K562 (cell line): Measurements from ENCODE around the gene CARD14. TPM values are rescaled to one million over a fixed set of nuclear protein-coding genes. Genes with fewer than 3 reads are reported as not detected.
A peak's percentile ranks its signal among the peaks of the same experiment; 100 is the strongest.

Source experiments
- FOXK2 ChIP-seq, 2 experiments: fragments of 450-650 bp; IDR thresholded peaks in 1 of 2; conservative IDR thresholded peaks in 1 of 2; 2 replicates each; pipeline ENCODE4 v1.6.1; 2016; ENCODE audit warnings: low read depth in 2 of 2, mild to moderate bottlenecking in 1 of 2
- NUFIP1 ChIP-seq: fragments of 450-650 bp; IDR thresholded peaks from 2 replicates; pipeline ENCODE4 v1.6.1; 2018; ENCODE audit not compliant: partially characterized antibody
- POLR2B ChIP-seq: fragments of 450-650 bp; IDR thresholded peaks from 2 replicates; pipeline ENCODE4 v1.6.1; 2018; ENCODE audit warnings: low read depth; ENCODE audit not compliant: partially characterized antibody
- RBM25 ChIP-seq: fragments of 200-400 bp; formaldehyde crosslinking; IDR thresholded peaks from 2 replicates; pipeline ENCODE4 v1.6.1; 2018; ENCODE audit warnings: low read length, low read depth, moderate library complexity; ENCODE audit not compliant: severe bottlenecking
- SMAD4 ChIP-seq: fragments of 250-450 bp; sonication (Bioruptor Pico); conservative IDR thresholded peaks from 2 replicates; pipeline ENCODE4 v1.8.0; 2021; ENCODE audit warnings: inconsistent platforms, mild to moderate bottlenecking, moderate library complexity
- STAT5B ChIP-seq: fragments of 250-450 bp; sonication (Bioruptor Pico); IDR thresholded peaks from 2 replicates; pipeline ENCODE4 v1.8.0; 2021; ENCODE audit warnings: mild to moderate bottlenecking, inconsistent platforms
- ZNF311 ChIP-seq: fragments of 250-450 bp; sonication (Bioruptor Pico); IDR thresholded peaks from 2 replicates; pipeline ENCODE4 v1.4.0; 2020; ENCODE audit warnings: mild to moderate bottlenecking, moderate library complexity
- ZNF79 ChIP-seq: fragments of 250-450 bp; sonication (Bioruptor Pico); IDR thresholded peaks from 2 replicates; pipeline ENCODE4 v1.4.0; 2020; ENCODE audit warnings: low read depth, mild to moderate bottlenecking, moderate library complexity
- ZNF830 ChIP-seq: fragments of 250-450 bp; sonication (Bioruptor Pico); IDR thresholded peaks from 2 replicates; pipeline ENCODE4 v1.5.0; 2021; ENCODE audit warnings: mild to moderate bottlenecking
- polyA plus RNA-seq, 8 experiments: library from polyadenylated mRNA; depleted of rRNA in 4 of 8; stranded (reverse) in 5 of 8; unstranded in 3 of 8; fragments of >200 nt; fragmentation: Nextera tagmentation in 2 of 8; fragmentation: Illumina TruSeq in 1 of 8; extraction: Ambion mirVana in 2 of 8; extraction: Trizol in 1 of 8; gene quantifications; 2 replicates each; pipeline versions ENCODE4 v1.2.1 to v1.2.3, GENCODE V29; 2011 to 2014; ENCODE audit warnings: inconsistent platforms in 1 of 8, missing spikeins in 1 of 8
- total RNA-seq, 7 experiments: library from RNA; depleted of rRNA in 6 of 7; stranded (reverse); fragments of >200 nt in 6 of 7; fragmentation: Illumina TruSeq in 2 of 7; extraction: Trizol in 2 of 7; gene quantifications; 2 replicates each; pipeline versions ENCODE4 v1.2.1 to v1.2.3, GENCODE V29; 2011 to 2021; ENCODE audit warnings: low replicate concordance in 1 of 7
- TF ChIP-seq, protein P1 (sequence below): sonication (generic); formaldehyde crosslinking; IDR thresholded peaks from 2 replicates; pipeline ENCODE4 v1.8.0; 2023; ENCODE audit warnings: missing genetic modification reagents, mild to moderate bottlenecking, borderline replicate concordance
- TF ChIP-seq, protein P2 (sequence below): fragments of 450-650 bp; formaldehyde crosslinking; conservative IDR thresholded peaks from 2 replicates; pipeline ENCODE4 v1.4.0; 2022; ENCODE audit warnings: mild to moderate bottlenecking, missing genetic modification characterization
- TF ChIP-seq, protein P3 (sequence below): sonication (generic); formaldehyde crosslinking; IDR thresholded peaks from 2 replicates; pipeline ENCODE4 v1.8.0; 2022; ENCODE audit warnings: mild to moderate bottlenecking, missing genetic modification reagents
- TF ChIP-seq, protein P4 (sequence below), 3 experiments: fragments of 200-800 bp in 1 of 3; fragments of 250-450 bp in 1 of 3; fragments of 450-650 bp in 1 of 3; sonication (Bioruptor Pico) in 1 of 3; sonication (Bioruptor generic) in 1 of 3; formaldehyde crosslinking in 1 of 3; IDR thresholded peaks; 2 replicates each; pipeline versions ENCODE4 v1.6.1 to v1.8.0; 2016 to 2022; ENCODE audit warnings: mild to moderate bottlenecking in 2 of 3, missing genetic modification characterization in 2 of 3, missing compliant biosample characterization in 1 of 3, moderate library complexity in 1 of 3

CARD14 gene
- total and polyA plus RNA-seq, 9 of the 15 experiments (the other 6 are each of a cell fraction or from before 2014, with no cell fraction given), result not detected

DNA sequence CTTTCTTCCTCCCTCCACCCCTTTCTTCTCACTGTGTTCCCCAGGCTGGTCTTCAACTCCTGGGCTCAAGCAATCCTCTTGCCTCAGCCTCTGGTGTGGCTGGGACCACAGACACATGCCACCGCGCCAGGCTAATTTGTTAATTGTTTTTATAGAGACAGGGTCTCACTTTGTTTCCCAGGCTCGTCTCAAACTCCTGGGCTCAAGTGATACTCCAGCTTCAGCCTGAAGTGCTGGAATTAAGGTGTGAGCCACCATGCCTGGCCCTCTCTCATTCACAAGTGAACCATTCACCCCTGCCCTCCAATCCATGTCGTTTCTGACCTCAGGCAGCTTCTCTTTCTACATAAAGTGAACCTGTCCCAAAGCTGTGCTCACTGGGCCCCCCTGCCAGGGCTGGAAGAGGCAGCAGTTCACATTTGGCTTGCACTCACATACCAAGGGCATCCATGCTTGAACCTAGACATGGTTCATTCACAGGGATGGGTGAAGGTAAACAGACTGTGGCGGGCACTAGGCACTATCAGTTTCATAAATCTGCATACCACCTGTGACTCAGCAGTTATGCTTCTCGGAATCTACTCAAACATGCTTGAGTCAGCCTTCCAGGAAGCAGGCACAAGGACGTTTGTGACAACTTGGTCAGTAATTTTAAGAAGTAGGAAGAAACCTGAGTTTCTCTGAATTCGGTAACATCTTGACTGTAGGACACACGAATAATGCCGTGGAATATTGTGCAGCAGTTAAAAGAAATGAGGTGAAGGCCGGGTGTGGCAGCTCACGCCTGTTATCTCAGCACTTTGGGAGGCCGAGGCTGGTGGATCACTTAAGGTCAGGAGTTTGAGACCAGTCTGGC is 84.8 kb downstream of the CARD14 start (continued):
- TF ChIP-seq, protein P1, sequence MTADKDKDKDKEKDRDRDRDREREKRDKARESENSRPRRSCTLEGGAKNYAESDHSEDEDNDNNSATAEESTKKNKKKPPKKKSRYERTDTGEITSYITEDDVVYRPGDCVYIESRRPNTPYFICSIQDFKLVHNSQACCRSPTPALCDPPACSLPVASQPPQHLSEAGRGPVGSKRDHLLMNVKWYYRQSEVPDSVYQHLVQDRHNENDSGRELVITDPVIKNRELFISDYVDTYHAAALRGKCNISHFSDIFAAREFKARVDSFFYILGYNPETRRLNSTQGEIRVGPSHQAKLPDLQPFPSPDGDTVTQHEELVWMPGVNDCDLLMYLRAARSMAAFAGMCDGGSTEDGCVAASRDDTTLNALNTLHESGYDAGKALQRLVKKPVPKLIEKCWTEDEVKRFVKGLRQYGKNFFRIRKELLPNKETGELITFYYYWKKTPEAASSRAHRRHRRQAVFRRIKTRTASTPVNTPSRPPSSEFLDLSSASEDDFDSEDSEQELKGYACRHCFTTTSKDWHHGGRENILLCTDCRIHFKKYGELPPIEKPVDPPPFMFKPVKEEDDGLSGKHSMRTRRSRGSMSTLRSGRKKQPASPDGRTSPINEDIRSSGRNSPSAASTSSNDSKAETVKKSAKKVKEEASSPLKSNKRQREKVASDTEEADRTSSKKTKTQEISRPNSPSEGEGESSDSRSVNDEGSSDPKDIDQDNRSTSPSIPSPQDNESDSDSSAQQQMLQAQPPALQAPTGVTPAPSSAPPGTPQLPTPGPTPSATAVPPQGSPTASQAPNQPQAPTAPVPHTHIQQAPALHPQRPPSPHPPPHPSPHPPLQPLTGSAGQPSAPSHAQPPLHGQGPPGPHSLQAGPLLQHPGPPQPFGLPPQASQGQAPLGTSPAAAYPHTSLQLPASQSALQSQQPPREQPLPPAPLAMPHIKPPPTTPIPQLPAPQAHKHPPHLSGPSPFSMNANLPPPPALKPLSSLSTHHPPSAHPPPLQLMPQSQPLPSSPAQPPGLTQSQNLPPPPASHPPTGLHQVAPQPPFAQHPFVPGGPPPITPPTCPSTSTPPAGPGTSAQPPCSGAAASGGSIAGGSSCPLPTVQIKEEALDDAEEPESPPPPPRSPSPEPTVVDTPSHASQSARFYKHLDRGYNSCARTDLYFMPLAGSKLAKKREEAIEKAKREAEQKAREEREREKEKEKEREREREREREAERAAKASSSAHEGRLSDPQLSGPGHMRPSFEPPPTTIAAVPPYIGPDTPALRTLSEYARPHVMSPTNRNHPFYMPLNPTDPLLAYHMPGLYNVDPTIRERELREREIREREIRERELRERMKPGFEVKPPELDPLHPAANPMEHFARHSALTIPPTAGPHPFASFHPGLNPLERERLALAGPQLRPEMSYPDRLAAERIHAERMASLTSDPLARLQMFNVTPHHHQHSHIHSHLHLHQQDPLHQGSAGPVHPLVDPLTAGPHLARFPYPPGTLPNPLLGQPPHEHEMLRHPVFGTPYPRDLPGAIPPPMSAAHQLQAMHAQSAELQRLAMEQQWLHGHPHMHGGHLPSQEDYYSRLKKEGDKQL (CRISPR knock-in tag), result no peak
- TF ChIP-seq NUFIP1 (peak; percentile 23), ZNF311 (CRISPR knock-in tag) (peak; percentile 75; the same call in 1 of the 2 replicates), ZNF79 (peak; percentile 79), ZNF830 (CRISPR knock-in tag) (peak; percentile 72; the same call in 1 of the 2 replicates), SMAD4 (CRISPR knock-in tag) (peak; percentile 97), FOXK2 (conservative IDR thresholded peaks at IDR 0.05 in 1 of 2, IDR thresholded peaks at IDR 0.05 in 1 of 2; ENCODE audit: low read depth in 2 of 2) (peak; percentile 78 to 85), STAT5B (CRISPR knock-in tag) (no peak), POLR2B (peak; percentile 38), RBM25 (no peak)
- TF ChIP-seq, protein P2, sequence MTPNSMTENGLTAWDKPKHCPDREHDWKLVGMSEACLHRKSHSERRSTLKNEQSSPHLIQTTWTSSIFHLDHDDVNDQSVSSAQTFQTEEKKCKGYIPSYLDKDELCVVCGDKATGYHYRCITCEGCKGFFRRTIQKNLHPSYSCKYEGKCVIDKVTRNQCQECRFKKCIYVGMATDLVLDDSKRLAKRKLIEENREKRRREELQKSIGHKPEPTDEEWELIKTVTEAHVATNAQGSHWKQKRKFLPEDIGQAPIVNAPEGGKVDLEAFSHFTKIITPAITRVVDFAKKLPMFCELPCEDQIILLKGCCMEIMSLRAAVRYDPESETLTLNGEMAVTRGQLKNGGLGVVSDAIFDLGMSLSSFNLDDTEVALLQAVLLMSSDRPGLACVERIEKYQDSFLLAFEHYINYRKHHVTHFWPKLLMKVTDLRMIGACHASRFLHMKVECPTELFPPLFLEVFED (CRISPR knock-in tag), result 0 out of 2 replicates have a peak, but pooled peaks have one; percentile 13
- TF ChIP-seq, protein P3, sequence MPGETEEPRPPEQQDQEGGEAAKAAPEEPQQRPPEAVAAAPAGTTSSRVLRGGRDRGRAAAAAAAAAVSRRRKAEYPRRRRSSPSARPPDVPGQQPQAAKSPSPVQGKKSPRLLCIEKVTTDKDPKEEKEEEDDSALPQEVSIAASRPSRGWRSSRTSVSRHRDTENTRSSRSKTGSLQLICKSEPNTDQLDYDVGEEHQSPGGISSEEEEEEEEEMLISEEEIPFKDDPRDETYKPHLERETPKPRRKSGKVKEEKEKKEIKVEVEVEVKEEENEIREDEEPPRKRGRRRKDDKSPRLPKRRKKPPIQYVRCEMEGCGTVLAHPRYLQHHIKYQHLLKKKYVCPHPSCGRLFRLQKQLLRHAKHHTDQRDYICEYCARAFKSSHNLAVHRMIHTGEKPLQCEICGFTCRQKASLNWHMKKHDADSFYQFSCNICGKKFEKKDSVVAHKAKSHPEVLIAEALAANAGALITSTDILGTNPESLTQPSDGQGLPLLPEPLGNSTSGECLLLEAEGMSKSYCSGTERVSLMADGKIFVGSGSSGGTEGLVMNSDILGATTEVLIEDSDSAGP, result peak; percentile 47; the same call in 1 of the 2 replicates
- TF ChIP-seq, protein P4, sequence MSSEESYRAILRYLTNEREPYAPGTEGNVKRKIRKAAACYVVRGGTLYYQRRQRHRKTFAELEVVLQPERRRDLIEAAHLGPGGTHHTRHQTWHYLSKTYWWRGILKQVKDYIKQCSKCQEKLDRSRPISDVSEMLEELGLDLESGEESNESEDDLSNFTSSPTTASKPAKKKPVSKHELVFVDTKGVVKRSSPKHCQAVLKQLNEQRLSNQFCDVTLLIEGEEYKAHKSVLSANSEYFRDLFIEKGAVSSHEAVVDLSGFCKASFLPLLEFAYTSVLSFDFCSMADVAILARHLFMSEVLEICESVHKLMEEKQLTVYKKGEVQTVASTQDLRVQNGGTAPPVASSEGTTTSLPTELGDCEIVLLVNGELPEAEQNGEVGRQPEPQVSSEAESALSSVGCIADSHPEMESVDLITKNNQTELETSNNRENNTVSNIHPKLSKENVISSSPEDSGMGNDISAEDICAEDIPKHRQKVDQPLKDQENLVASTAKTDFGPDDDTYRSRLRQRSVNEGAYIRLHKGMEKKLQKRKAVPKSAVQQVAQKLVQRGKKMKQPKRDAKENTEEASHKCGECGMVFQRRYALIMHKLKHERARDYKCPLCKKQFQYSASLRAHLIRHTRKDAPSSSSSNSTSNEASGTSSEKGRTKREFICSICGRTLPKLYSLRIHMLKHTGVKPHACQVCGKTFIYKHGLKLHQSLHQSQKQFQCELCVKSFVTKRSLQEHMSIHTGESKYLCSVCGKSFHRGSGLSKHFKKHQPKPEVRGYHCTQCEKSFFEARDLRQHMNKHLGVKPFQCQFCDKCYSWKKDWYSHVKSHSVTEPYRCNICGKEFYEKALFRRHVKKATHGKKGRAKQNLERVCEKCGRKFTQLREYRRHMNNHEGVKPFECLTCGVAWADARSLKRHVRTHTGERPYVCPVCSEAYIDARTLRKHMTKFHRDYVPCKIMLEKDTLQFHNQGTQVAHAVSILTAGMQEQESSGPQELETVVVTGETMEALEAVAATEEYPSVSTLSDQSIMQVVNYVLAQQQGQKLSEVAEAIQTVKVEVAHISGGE (CRISPR knock-in tag; IDR thresholded peaks at IDR 0.05), result peak in 1 of 3 experiments; percentile 63; a peak in 1 of 6 replicates
